GM11168 (cell line): ENCODE measurements around the gene STK32A.

Experiments
- in situ Hi-C: fragments of 300-500 bp; cut with MboI; formaldehyde crosslinking; loops from one replicate; pipeline ENCODE4 v1.12.0; 2022; ENCODE audit warnings: low sequenced_read_pairs; ENCODE audit not compliant: unreplicated experiment

STK32A gene

DNA sequence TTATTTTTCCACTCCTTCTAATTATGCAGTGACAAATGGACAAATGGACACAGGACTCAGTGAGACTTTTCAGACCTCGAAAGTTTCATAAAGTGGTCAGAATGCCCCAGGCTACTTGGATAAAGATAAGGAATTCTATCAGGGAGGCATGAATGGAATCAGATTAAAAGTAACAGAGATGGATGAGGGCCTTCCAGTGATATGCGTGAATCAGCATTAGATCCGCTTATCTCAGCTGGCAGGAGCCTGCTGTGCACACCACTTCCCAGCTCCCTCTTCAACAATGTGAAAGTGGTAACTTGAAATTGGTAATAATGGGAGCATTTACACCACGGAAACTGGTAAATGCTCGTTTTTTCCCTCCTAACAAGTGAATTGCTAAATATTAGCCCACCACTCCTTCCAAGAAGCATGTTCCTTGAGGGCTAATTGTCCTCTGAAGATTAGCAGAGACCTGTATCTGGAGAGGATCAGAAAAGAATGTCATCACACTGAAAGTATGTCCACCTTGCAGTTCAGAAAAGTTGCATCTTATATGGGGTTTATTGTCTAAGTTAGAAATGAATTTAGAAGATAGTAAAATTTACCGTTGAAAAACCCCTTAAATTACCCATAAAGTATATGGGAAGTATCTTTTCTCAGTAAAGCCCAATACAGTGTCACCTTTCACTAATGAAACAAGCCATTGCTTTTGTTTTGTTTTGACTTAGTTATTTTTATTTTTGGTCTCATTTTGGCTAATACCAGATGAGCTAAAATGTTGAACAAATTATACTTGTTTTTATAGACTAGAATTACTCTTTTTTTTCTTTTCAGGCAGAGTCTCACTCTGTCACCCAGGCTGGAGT lies 149.7 kb downstream of the STK32A start:
- in situ Hi-C loops, result no loop called here

DNA sequence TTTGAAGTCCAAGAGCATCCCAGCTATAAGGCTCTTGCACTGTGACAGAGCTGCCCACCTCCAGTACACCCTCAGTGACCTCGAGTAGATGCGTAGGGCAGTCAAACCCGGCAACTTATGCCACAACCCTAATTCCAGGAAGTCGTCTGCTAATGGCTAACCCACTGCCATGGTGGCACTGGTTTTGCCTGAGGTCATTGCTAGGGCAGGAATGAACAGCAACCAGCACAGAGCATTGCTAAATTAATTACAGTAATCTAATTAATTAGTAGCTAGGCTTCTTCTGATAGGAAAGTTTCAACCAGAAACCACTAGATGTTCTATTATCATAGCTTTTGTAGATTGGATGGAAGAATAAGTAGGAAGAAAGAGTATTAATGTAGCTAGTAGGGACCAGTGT lies 152.3 kb downstream of the STK32A start:
- in situ Hi-C loops, result no loop called here

- in situ Hi-C loops, result no loop called here
Observed at GRCh38 chr5:147388184-147389108, 153.6 kb downstream of the STK32A start.

- in situ Hi-C loops, result no loop called here
Observed at GRCh38 chr5:147390654-147391225, 155.9 kb downstream of the STK32A start.

- in situ Hi-C loops, result no loop called here
Observed at GRCh38 chr5:147391781-147392180, 157.0 kb downstream of the STK32A start.

- in situ Hi-C loops, result no loop called here
Observed at GRCh38 chr5:147393874-147394672, 159.2 kb downstream of the STK32A start.

DNA sequence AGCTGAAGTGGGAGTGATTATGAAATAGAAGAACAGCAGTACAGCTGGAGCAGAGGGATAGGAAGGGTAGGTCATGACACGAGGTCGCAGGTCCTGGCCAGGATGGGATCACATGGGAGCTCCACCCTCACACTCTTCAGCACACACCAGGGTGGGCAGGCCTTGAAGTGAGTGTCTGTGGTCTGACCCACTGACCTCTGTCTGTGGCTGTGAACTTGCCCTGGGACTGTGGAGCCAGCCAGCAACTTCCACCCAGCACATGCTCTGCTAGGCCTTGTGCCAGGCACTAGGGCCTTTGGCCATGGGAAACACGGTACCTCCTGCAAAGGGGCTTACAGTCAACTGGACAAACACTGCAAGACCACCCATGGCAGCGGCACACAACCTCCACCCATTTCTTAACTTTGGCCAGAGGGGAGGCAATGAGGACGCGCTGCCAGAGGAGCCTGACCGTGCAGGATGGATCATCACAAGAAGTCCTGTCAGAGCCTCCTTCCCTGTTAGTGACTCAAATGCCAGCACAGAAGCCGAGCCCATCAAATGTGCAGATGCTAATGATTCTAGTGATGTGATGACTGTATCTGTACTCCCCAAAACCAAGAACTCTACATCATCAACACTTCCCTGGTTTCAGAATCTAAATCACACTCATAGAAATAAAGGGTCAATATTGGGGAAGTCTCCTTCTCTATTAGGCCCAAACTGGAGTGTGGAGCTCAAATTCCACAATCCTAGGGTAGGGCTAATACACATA lies 161.4 kb downstream of the STK32A start:
- in situ Hi-C loops, result no loop called here

DNA sequence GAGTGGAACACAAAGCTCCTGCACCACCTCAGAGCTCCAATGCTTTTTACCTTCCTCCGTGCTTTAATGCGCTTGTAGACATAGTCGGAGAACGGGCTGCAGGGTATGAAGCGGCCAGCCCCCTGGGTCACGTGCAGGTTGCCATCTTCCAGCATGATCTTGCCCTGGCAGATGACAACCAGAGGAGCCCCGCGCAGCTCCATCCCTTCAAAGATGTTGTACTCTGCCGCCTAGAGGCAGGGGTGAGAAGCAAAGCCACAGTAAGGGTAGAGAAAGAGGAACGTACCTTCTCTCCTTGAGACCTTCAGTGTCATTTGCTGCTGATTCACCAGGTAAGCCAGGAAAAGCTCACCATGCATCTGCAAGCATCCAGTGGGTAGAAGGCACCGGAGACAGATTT lies 162.8 kb downstream of the STK32A start:
- in situ Hi-C loops, result no loop called here

- in situ Hi-C loops, result no loop called here
Observed at GRCh38 chr5:147398860-147399259, 164.0 kb downstream of the STK32A start.

GRCh38 chr5:147400126-147400809 lies 165.4 kb downstream of the STK32A start:
- in situ Hi-C loops, result no loop called here

- in situ Hi-C loops, result no loop called here
Observed at GRCh38 chr5:147400881-147401280, 166.1 kb downstream of the STK32A start.

- in situ Hi-C loops, result no loop called here
Observed at GRCh38 chr5:147403651-147404640, 169.1 kb downstream of the STK32A start.

GRCh38 chr5:147404706-147405105 lies 169.9 kb downstream of the STK32A start:
- in situ Hi-C loops, result no loop called here

- in situ Hi-C loops, result no loop called here
Observed at GRCh38 chr5:147406636-147407035, 171.8 kb downstream of the STK32A start.

DNA sequence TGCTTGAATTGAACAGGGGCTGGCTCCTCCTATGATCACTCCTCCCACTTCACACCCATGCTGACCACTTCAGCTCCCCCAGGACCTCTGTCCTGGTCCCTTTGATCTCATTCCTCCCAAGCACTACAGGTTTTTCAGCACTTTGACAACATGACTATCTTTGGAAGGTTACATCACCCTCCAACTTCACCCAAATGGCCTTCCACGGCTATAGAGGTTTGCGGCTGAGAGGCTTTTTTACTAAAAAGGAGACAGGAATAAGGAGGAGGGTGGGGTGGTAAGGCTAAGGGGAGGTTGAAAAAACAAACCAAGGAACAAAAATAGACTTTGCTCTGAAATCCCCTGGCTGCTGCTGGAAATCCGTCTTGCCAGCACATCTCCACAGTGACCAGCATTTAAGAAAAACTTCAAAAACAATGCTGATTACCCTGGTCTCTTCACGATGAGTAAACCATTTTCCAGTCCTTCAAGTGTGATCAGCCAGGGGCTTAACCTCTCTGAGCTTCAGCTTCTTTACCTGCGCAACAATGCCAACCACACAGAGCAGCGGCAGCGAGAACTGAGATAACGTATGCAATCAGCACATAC lies 172.4 kb downstream of the STK32A start:
- in situ Hi-C loops, result no loop called here

DNA sequence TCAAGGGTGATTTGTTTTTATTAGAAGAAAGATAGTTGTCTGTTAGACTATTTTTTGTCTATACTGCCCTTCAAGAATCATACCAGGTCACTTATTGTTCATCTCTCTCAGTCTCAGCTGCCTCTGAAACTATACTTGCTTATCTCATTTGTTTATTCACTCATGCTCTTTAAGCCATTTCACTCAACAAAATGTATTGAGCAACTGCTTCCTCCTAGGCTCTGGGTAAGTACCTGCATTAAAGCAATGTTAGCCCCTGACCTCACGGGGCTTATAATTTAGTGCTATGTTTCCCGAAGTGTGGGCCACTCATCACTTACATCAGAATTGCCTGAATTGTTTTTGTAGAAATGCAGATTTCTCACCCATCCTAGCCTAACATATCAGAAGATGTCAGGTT lies 174.2 kb downstream of the STK32A start:
- in situ Hi-C loops, result no loop called here
